AG04450 (cell line): ENCODE measurements around the gene HOGA1. TPM values are rescaled to one million over a fixed set of nuclear protein-coding genes. Genes with fewer than 3 reads are reported as not detected.

Experiments used
- CTCF ChIA-PET: fragments of 300-600, 350-600 bp; formaldehyde crosslinking; extraction: SDS; loops from one replicate; lab custom pipeline; 2022; ENCODE audit warnings: antibody characterized with exemption, inconsistent platforms; lab: Charles Lee
- POLR2A ChIA-PET: fragments of 350-600 bp; formaldehyde crosslinking; extraction: SDS; loops from one replicate; lab custom pipeline; 2021; ENCODE audit warnings: antibody characterized with exemption, inconsistent platforms; lab: Yijun Ruan, JAX
- DNase-seq: peaks from one replicate; pipeline ENCODE4 v3.0.0-alpha.2; 2011; ENCODE audit warnings: low read depth, low spot score
- H3K27ac ChIP-seq: one replicate; pipeline ENCODE4 v1.5.1; 2012; ENCODE audit warnings: low read depth, low read length, control low read depth
- H3K27me3 ChIP-seq: one replicate; pipeline ENCODE4 v1.6.0; 2012; ENCODE audit warnings: low read length; ENCODE audit not compliant: control insufficient read depth, insufficient read depth
- H3K4me3 ChIP-seq: 2 replicates; pipeline ENCODE4 v1.5.1; 2011; ENCODE audit warnings: mild to moderate bottlenecking, low read depth, low read length, control low read depth
- H3K9me3 ChIP-seq: 2 replicates; pipeline ENCODE4 v1.5.1; 2012; ENCODE audit warnings: low read length; ENCODE audit not compliant: control insufficient read depth, insufficient read depth
- CTCF ChIP-seq: IDR thresholded peaks from 2 replicates; pipeline ENCODE4 v1.5.1; 2011; ENCODE audit warnings: low read depth, low read length, control low read depth, inconsistent platforms
- polyA plus RNA-seq: library from polyadenylated mRNA; depleted of rRNA; stranded (reverse); fragments of >200 nt; gene quantifications from 2 replicates; pipeline ENCODE4 v1.2.3, GENCODE V29; 2011

Gene HOGA1
- polyA plus RNA-seq, 1 experiment: 0.53 TPM

DNA sequence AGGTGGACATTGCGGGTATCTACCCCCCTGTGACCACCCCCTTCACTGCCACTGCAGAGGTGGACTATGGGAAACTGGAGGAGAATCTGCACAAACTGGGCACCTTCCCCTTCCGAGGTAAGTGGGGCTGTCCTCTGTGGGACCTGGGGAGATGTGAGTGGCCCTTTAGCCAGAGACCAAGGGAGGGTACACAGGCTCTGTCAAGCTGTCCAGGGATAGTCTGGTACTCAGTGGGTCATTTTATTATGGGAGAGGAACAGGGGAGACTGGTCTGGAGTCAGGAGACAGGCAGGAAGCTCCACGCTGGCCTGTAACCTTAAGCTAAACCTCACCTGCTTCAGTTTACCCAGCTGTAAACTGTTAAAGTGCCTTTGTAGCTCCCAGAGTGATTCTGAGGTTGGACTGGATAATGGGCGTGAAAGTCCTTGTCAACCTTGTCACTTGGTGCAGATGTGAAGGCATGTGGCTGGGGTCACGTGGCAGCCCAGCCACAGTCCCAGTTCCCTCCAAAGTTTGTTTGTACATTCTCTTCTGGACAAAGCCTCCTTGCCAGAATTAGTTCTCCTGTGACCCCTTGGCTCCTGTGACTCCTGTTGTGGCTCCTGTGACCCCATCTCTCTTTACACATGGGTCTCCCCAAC is 729 bp downstream of the HOGA1 start:
- Histone ChIP-seq H3K4me3 (no peak overlapping the region), H3K27ac (no peak overlapping the region), H3K27me3 (no peaks in the 10 kb centered on the region), H3K9me3 (no peaks in the 10 kb centered on the region)
- no peak for TF ChIP-seq CTCF
- POLR2A ChIA-PET: no interaction called here
- CTCF ChIA-PET: interaction anchor here (2.9 kb wide), 1 partner anchor 13 kb away, joined by 12 read pairs; the partner anchor contains the start of gene ANKRD2
- no peak for DNase-seq

DNA sequence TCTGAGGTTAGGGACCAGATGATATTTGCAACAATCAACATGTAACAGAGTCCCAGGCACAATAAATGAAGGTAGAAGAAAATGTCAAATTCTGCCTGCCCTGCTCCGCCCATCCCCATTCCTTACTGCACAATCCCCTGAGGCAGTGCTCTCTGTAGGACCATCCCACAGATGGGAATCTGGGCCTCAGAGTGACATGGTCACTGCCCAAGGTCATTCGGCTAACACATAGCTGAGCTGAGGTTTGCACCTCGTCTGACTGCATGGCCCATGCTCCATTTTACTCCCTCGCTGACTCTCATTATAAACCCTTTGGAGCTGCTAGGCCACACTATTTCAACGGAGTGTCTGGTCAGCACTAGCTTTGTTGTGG is 1.2 kb downstream of the HOGA1 start:
- Histone ChIP-seq H3K27ac (no peak overlapping the region), H3K9me3 (no peaks in the 10 kb centered on the region), H3K4me3 (no peak overlapping the region), H3K27me3 (no peaks in the 10 kb centered on the region)
- DNase-seq: no peak
- TF ChIP-seq CTCF: no peak
- ChIA-PET POLR2A (no interaction called here), CTCF (interaction anchor here (2.9 kb wide), 1 partner anchor 14 kb away, joined by 12 read pairs; the partner anchor contains the start of gene ANKRD2)

DNA sequence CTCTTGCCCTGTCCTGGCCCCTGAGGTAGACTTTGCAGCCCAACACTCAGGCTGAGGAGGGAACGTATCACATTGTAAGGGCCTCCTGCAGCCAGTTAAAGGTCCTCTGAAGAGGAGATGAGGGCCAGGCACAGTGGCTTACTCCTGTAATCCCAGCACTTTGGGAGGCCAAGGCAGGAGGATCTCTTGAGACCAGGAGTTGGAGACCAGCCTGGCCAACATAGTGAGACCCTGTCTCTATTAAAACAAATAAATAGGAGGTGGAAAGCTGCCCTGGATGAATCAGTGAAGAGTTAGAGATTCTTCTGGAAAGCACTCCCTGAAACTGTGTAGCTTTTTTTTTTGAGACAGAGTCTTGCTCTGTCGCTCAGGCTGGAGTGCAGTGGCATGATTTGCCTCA is 3.0 kb downstream of the HOGA1 start:
- Histone ChIP-seq H3K4me3 (no peak overlapping the region), H3K9me3 (no peaks in the 10 kb centered on the region), H3K27ac (no peak overlapping the region), H3K27me3 (no peaks in the 10 kb centered on the region)
- no peak for DNase-seq
- ChIA-PET CTCF (interaction anchor here (1.2 kb wide), 1 partner anchor 15 kb away, joined by 4 read pairs; the partner anchor contains the start of gene ANKRD2), POLR2A (no interaction called here)
- no peak for TF ChIP-seq CTCF

GRCh38 chr10:97589479-97589878 is 5.3 kb downstream of the HOGA1 start, which contains the start of gene C10orf62:
TSS of gene C10orf62 (plus strand) at chr10:97589721. CDS start at chr10:97589898, 177 bp downstream.
- Histone ChIP-seq H3K27me3 (no peaks in the 10 kb centered on the region), H3K9me3 (no peaks in the 10 kb centered on the region), H3K27ac (no peak within 1 kb of the TSS), H3K4me3 (no peak within 1 kb of the TSS)
- DNase-seq: no peak
- ChIA-PET POLR2A (no interaction called here), CTCF (no interaction called here)
- TF ChIP-seq CTCF: no peak

GRCh38 chr10:97590082-97590747 is 6.0 kb downstream of the HOGA1 start:
- H3K27me3 ChIP-seq: no peaks in the 10 kb centered on the region
- H3K4me3 ChIP-seq: no peak overlapping the region
- no peak for DNase-seq
- no peaks in the 10 kb centered on the region for H3K9me3 ChIP-seq
- POLR2A ChIA-PET: no interaction called here
- CTCF ChIA-PET: interaction anchor here (1.7 kb wide), 1 partner anchor 18 kb away, joined by 7 read pairs; the partner anchor contains the start of gene ANKRD2
- TF ChIP-seq CTCF: no peak
- no peak overlapping the region for H3K27ac ChIP-seq
